ENCODE measurements around the gene SUMO4. TPM values are rescaled to one million over a fixed set of nuclear protein-coding genes. Genes with fewer than 3 reads are reported as not detected.

The SUMO4 gene
- total and polyA plus RNA-seq, 11 donors, result 0.26 to 1.5 (median 0.53) TPM; not detected in 2

GRCh38 chr6:149359440-149359839 lies 40.6 kb upstream of the SUMO4 start:
- Histone ChIP-seq H3K27me3 (no peaks in the 10 kb centered on the region), H3K9me3 (no peaks in the 10 kb centered on the region), H3K4me3 (no peak overlapping the region), H3K36me3 (no peaks in the 10 kb centered on the region), H3K4me1 (peaks cover 0 to 60% (median 8%) of the 10 kb centered on the region in 12 donors), H3K27ac (no peak overlapping the region)
- TF ChIP-seq POLR2A (IDR thresholded peaks at IDR 0.05) (no peak), CTCF (IDR thresholded peaks at IDR 0.05) (no peak)
- intact Hi-C loops (cut with DNase I), result no loop called here
- DNase-seq, result no peak
- no peak for ATAC-seq

- TF ChIP-seq POLR2A (IDR thresholded peaks at IDR 0.05) (no peak), CTCF (IDR thresholded peaks at IDR 0.05) (no peak)
Observed at GRCh38 chr6:149360536-149360935, 39.5 kb upstream of the SUMO4 start.

GRCh38 chr6:149362289-149362688 lies 37.8 kb upstream of the SUMO4 start:
- H3K27ac ChIP-seq, result no peak overlapping the region
- ATAC-seq (no peak), DNase-seq (no peak)
- no peaks in the 10 kb centered on the region for H3K27me3 ChIP-seq
- peaks cover 0 to 76% (median 22%) of the 10 kb centered on the region in 12 donors for H3K4me1 ChIP-seq
- WGBS, 4 donors, result 95 to 99% (median 97%) methylated on average over 5 of the region's 5 CpGs
- no peak for TF ChIP-seq POLR2A (IDR thresholded peaks at IDR 0.05)
- no peak for TF ChIP-seq CTCF (IDR thresholded peaks at IDR 0.05)
- H3K36me3 ChIP-seq, result no peaks in the 10 kb centered on the region
- no peak overlapping the region for H3K4me3 ChIP-seq
- no peaks in the 10 kb centered on the region for H3K9me3 ChIP-seq
- intact Hi-C loops (cut with DNase I), result no loop called here

More at GRCh38 chr6:149360536-149360935, 39.5 kb upstream of the SUMO4 start:
- 97 to 99% (median 98%) methylated on average over 3 of the region's 3 CpGs for WGBS, 4 donors
- Histone ChIP-seq H3K36me3 (no peaks in the 10 kb centered on the region), H3K4me3 (no peak overlapping the region), H3K4me1 (peaks cover 0 to 71% (median 12%) of the 10 kb centered on the region in 12 donors), H3K27ac (no peak overlapping the region), H3K9me3 (no peaks in the 10 kb centered on the region), H3K27me3 (no peaks in the 10 kb centered on the region)
- ATAC-seq (no peak), DNase-seq (no peak)
- intact Hi-C loops (cut with DNase I), result no loop called here

- no peak for DNase-seq
- no peaks in the 10 kb centered on the region for H3K9me3 ChIP-seq
- no peak overlapping the region for H3K4me3 ChIP-seq
- intact Hi-C loops (cut with DNase I), result no loop called here
- no peak overlapping the region for H3K27ac ChIP-seq
- H3K36me3 ChIP-seq, result no peaks in the 10 kb centered on the region
- no peak for ATAC-seq
- 94 to 99% (median 96%) methylated on average over 1 of the region's 1 CpG for WGBS, 4 donors
- no peaks in the 10 kb centered on the region for H3K27me3 ChIP-seq
- H3K4me1 ChIP-seq, result peaks cover 0 to 70% (median 22%) of the 10 kb centered on the region in 12 donors
- TF ChIP-seq CTCF (IDR thresholded peaks at IDR 0.05) (no peak), POLR2A (IDR thresholded peaks at IDR 0.05) (no peak)
Observed at GRCh38 chr6:149363154-149363553, 36.9 kb upstream of the SUMO4 start.
